SK-N-SH treated with all-trans-retinoic acid at 6 μM for 48 hours (cell line): ENCODE measurements around the gene DNASE1L3.

Experiments used
- ATAC-seq: fragments of 200-7000 bp; cut with Tn5 transposase; 3 replicates; pipeline ENCODE4 v1.9.1; 2020; ENCODE audit warnings: mild to moderate bottlenecking, moderate library complexity
- BACH2 ChIP-seq: fragments of 250-450 bp; sonication (Bioruptor Pico); IDR thresholded peaks from 2 replicates; pipeline ENCODE4 v1.9.0; 2021; ENCODE audit warnings: mild to moderate bottlenecking, borderline replicate concordance
- CSDC2 ChIP-seq: fragments of 250-450 bp; sonication (Bioruptor Pico); IDR thresholded peaks from 2 replicates; pipeline ENCODE4 v1.5.0; 2020; ENCODE audit warnings: mild to moderate bottlenecking, moderate library complexity
- ESRRG ChIP-seq: fragments of 250-450 bp; sonication (Bioruptor Pico); IDR thresholded peaks from 2 replicates; pipeline ENCODE4 v1.6.1; 2021; ENCODE audit warnings: mild to moderate bottlenecking
- GLIS3 ChIP-seq: fragments of 250-450 bp; sonication (Bioruptor Pico); IDR thresholded peaks from 2 replicates; pipeline ENCODE4 v1.5.0; 2020; ENCODE audit warnings: mild to moderate bottlenecking, moderate library complexity
- ISL1 ChIP-seq: fragments of 250-450 bp; sonication (Bioruptor Pico); IDR thresholded peaks from 2 replicates; pipeline ENCODE4 v2.1.2; 2022; ENCODE audit warnings: mild to moderate bottlenecking, moderate library complexity
- OSR1 ChIP-seq: fragments of 250-450 bp; sonication (Bioruptor Pico); IDR thresholded peaks from 2 replicates; pipeline ENCODE4 v1.8.0; 2022; ENCODE audit warnings: moderate library complexity, mild to moderate bottlenecking, inconsistent platforms
- PPARA ChIP-seq: fragments of 250-450 bp; sonication (Bioruptor Pico); IDR thresholded peaks from 2 replicates; pipeline ENCODE4 v1.5.0; 2020; ENCODE audit warnings: mild to moderate bottlenecking, borderline replicate concordance
- RARB ChIP-seq: fragments of 250-450 bp; sonication (Bioruptor Pico); IDR thresholded peaks from 2 replicates; pipeline ENCODE4 v1.8.0; 2021; ENCODE audit warnings: mild to moderate bottlenecking, moderate library complexity
- TCF4 ChIP-seq: fragments of 250-450 bp; sonication (Bioruptor Pico); IDR thresholded peaks from 2 replicates; pipeline ENCODE4 v1.8.0; 2021; ENCODE audit warnings: mild to moderate bottlenecking, moderate library complexity, borderline replicate concordance
- ZC3H10 ChIP-seq: fragments of 250-450 bp; sonication (Bioruptor Pico); IDR thresholded peaks from 2 replicates; pipeline ENCODE4 v1.5.1; 2021; ENCODE audit warnings: mild to moderate bottlenecking, moderate library complexity
- ZFP30 ChIP-seq: fragments of 450-650 bp; formaldehyde crosslinking; IDR thresholded peaks from 2 replicates; pipeline ENCODE4 v1.5.0; 2022; ENCODE audit warnings: mild to moderate bottlenecking, moderate library complexity
- ZNF565 ChIP-seq: fragments of 450-650 bp; formaldehyde crosslinking; conservative IDR thresholded peaks from 2 replicates; pipeline ENCODE4 v1.5.0; 2020; ENCODE audit warnings: low read depth, mild to moderate bottlenecking, moderate library complexity
- ZNF8 ChIP-seq: fragments of 450-650 bp; formaldehyde crosslinking; IDR thresholded peaks from 2 replicates; pipeline ENCODE4 v1.5.0; 2020; ENCODE audit warnings: mild to moderate bottlenecking, moderate library complexity
- TF ChIP-seq, protein P1 (sequence below): fragments of 250-450 bp; sonication (Bioruptor Pico); IDR thresholded peaks from 2 replicates; pipeline ENCODE4 v1.8.0; 2021; ENCODE audit warnings: low read depth, mild to moderate bottlenecking, moderate library complexity, borderline replicate concordance
- TF ChIP-seq, protein P2 (sequence below): fragments of 250-450 bp; sonication (Bioruptor Pico); IDR thresholded peaks from 2 replicates; pipeline ENCODE4 v1.5.1; 2020; ENCODE audit warnings: low read depth, mild to moderate bottlenecking, moderate library complexity
- TF ChIP-seq, protein P3 (sequence below): fragments of 250-450 bp; sonication (Bioruptor Pico); IDR thresholded peaks from 2 replicates; pipeline ENCODE4 v1.5.1; 2021; ENCODE audit warnings: mild to moderate bottlenecking, moderate library complexity
- TF ChIP-seq, protein P4 (sequence below): fragments of 250-450 bp; sonication (Bioruptor Pico); IDR thresholded peaks from 2 replicates; pipeline ENCODE4 v1.8.0; 2020; ENCODE audit warnings: mild to moderate bottlenecking, moderate library complexity, borderline replicate concordance

DNASE1L3 gene

GRCh38 chr3:58218904-58219303 lies 8.1 kb upstream of the DNASE1L3 start:
- no peak for ATAC-seq
- TF ChIP-seq BACH2, result no peak
- TF ChIP-seq, protein P1, sequence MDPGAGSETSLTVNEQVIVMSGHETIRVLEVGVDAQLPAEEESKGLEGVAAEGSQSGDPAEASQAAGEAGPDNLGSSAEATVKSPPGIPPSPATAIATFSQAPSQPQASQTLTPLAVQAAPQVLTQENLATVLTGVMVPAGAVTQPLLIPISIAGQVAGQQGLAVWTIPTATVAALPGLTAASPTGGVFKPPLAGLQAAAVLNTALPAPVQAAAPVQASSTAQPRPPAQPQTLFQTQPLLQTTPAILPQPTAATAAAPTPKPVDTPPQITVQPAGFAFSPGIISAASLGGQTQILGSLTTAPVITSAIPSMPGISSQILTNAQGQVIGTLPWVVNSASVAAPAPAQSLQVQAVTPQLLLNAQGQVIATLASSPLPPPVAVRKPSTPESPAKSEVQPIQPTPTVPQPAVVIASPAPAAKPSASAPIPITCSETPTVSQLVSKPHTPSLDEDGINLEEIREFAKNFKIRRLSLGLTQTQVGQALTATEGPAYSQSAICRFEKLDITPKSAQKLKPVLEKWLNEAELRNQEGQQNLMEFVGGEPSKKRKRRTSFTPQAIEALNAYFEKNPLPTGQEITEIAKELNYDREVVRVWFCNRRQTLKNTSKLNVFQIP, result no peak
- no peak for TF ChIP-seq ISL1 (CRISPR knock-in tag)
- no peak for TF ChIP-seq RARB (CRISPR knock-in tag)
- TF ChIP-seq, protein P2, sequence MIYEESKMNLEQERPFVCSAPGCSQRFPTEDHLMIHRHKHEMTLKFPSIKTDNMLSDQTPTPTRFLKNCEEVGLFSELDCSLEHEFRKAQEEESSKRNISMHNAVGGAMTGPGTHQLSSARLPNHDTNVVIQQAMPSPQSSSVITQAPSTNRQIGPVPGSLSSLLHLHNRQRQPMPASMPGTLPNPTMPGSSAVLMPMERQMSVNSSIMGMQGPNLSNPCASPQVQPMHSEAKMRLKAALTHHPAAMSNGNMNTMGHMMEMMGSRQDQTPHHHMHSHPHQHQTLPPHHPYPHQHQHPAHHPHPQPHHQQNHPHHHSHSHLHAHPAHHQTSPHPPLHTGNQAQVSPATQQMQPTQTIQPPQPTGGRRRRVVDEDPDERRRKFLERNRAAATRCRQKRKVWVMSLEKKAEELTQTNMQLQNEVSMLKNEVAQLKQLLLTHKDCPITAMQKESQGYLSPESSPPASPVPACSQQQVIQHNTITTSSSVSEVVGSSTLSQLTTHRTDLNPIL (CRISPR knock-in tag), result no peak
- no peak for TF ChIP-seq OSR1
- TF ChIP-seq, protein P3, sequence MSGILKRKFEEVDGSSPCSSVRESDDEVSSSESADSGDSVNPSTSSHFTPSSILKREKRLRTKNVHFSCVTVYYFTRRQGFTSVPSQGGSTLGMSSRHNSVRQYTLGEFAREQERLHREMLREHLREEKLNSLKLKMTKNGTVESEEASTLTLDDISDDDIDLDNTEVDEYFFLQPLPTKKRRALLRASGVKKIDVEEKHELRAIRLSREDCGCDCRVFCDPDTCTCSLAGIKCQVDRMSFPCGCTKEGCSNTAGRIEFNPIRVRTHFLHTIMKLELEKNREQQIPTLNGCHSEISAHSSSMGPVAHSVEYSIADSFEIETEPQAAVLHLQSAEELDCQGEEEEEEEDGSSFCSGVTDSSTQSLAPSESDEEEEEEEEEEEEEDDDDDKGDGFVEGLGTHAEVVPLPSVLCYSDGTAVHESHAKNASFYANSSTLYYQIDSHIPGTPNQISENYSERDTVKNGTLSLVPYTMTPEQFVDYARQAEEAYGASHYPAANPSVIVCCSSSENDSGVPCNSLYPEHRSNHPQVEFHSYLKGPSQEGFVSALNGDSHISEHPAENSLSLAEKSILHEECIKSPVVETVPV, result no peak
- TF ChIP-seq ESRRG (CRISPR knock-in tag), result no peak

DNA sequence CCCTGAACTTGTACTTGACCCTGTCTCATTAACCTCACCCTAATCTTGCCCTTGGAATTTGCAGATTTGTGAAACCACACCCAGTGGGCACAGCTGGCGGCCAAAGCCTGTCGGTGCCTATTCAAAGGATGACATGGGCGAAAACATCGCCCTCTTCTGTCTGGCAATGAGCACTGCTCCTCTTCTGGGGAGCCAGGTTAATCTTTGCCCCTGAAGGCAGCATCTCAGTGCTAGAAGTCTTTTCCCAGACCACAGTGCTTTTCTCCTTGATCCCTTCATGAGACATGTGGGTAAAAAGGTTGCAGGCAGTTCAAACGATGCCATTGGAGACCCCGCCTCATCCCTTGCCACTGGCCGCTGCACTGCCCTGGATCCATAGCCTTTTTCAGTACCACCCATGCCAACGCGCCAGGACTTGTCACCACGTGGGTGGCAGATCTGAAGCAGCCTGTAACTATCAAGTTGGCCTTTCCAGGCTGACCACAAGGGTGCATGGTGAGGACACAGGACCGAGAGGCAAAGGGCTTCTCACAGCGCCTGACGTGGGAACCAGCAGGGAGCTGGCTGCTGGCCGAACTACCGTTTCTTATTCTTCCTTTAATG lies 6.5 kb upstream of the DNASE1L3 start:
- peak; percentile 97 for ATAC-seq

GRCh38 chr3:58216496-58217195 lies 5.9 kb upstream of the DNASE1L3 start:
- no peak for ATAC-seq
- TF ChIP-seq RARB (CRISPR knock-in tag) (no peak), TCF4 (CRISPR knock-in tag) (no peak), ZC3H10 (CRISPR knock-in tag) (no peak), ZFP30 (CRISPR knock-in tag) (no peak), OSR1 (no peak), ZNF565 (CRISPR knock-in tag) (no peak), ZNF8 (no peak)
- TF ChIP-seq, protein P4, sequence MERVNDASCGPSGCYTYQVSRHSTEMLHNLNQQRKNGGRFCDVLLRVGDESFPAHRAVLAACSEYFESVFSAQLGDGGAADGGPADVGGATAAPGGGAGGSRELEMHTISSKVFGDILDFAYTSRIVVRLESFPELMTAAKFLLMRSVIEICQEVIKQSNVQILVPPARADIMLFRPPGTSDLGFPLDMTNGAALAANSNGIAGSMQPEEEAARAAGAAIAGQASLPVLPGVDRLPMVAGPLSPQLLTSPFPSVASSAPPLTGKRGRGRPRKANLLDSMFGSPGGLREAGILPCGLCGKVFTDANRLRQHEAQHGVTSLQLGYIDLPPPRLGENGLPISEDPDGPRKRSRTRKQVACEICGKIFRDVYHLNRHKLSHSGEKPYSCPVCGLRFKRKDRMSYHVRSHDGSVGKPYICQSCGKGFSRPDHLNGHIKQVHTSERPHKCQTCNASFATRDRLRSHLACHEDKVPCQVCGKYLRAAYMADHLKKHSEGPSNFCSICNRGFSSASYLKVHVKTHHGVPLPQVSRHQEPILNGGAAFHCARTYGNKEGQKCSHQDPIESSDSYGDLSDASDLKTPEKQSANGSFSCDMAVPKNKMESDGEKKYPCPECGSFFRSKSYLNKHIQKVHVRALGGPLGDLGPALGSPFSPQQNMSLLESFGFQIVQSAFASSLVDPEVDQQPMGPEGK, result no peak
- TF ChIP-seq, protein P1, result no peak
- TF ChIP-seq, protein P3, result no peak
- TF ChIP-seq, protein P2 (CRISPR knock-in tag), result no peak

More for the DNA sequence above, 6.5 kb upstream of the DNASE1L3 start:
- TF ChIP-seq PPARA, result no peak
- TF ChIP-seq RARB (CRISPR knock-in tag), result no peak
- TF ChIP-seq GLIS3, result no peak
- TF ChIP-seq CSDC2, result no peak
- TF ChIP-seq ISL1 (CRISPR knock-in tag), result no peak
- TF ChIP-seq, protein P4, result no peak
- TF ChIP-seq ESRRG (CRISPR knock-in tag), result no peak
- TF ChIP-seq, protein P1, result no peak
- TF ChIP-seq ZNF8, result no peak
- no peak for TF ChIP-seq OSR1
